ENCODE results near the gene KBTBD12.

KBTBD12 gene

GRCh38 chr3:127961963-127962362 lies 46.9 kb downstream of the KBTBD12 start:
- no peak for DNase-seq (ENCODE audit: low read depth)
- TF ChIP-seq CTCF (conservative IDR thresholded peaks at IDR 0.05; ENCODE audit: low read length), result no peak
- H3K4me3 ChIP-seq (ENCODE audit: low read length), result no peak overlapping the region

DNA sequence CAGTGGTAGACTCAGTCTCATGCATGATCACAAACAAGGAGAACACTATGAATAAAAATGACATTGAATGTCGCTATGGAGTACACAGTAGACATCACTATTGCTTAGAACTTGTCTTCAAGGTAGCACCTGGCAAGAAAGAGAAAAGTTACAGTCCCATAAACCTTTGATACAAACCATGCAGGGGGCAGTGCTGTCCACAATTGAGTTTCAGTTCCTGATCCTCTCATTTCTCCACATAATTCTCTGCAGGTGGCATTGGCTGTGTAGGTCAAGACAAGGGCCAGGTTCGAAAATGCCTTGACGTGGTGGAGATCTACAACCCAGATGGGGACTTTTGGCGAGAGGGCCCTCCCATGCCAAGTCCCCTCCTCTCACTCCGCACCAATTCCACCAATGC lies 47.9 kb downstream of the KBTBD12 start:
- DNase-seq (ENCODE audit: low read depth), result no peak
- no peak for TF ChIP-seq CTCF (conservative IDR thresholded peaks at IDR 0.05; ENCODE audit: low read length)
- H3K4me3 ChIP-seq (ENCODE audit: low read length), result no peak overlapping the region

- TF ChIP-seq CTCF (conservative IDR thresholded peaks at IDR 0.05; ENCODE audit: low read length), result no peak
- no peak for DNase-seq (ENCODE audit: low read depth)
- no peak overlapping the region for H3K4me3 ChIP-seq (ENCODE audit: low read length)
Observed at GRCh38 chr3:127964053-127964452, 49.0 kb downstream of the KBTBD12 start.

- DNase-seq (ENCODE audit: low read depth), result no peak
- TF ChIP-seq CTCF (conservative IDR thresholded peaks at IDR 0.05; ENCODE audit: low read length), result no peak
- no peak overlapping the region for H3K4me3 ChIP-seq (ENCODE audit: low read length)
Observed at GRCh38 chr3:127964816-127965215, 49.8 kb downstream of the KBTBD12 start.

- TF ChIP-seq CTCF (conservative IDR thresholded peaks at IDR 0.05; ENCODE audit: low read length), result no peak
- no peak for DNase-seq (ENCODE audit: low read depth)
- no peak overlapping the region for H3K4me3 ChIP-seq (ENCODE audit: low read length)
Observed at GRCh38 chr3:127967316-127967715, 52.3 kb downstream of the KBTBD12 start.

DNA sequence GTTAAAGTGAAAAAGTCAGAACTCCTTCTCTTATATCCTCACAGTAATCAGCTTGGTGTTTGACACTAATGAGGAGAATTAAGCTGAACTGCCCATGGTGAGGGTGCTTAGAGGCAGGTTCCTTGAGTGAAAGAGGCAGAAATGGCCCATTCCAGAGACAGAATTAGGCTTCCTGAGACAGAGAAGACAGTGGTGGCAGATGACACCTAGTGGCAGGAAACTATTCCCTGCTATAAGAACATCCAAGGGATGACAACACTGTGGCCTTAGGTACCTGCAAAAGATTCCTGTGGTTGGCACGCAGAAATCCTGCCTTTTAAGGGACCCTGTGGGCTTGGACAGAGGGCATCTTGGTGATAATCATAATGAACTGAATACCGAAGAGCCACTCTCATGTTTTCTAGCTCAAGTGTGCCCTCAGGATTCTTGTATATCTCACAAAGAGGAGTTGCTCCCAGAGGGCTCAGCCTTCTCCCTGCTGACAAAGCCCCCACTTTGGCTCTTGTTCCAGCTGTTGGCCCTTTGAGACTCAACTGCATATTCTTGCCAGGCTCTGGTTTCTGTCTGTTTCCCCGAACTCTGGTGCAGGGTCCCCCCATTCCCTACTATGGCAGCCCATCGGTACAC lies 56.0 kb downstream of the KBTBD12 start:
- DNase-seq (ENCODE audit: low read depth), result peak; percentile 63
- no peak overlapping the region for H3K4me3 ChIP-seq (ENCODE audit: low read length)
- peak; percentile 90 for TF ChIP-seq CTCF (conservative IDR thresholded peaks at IDR 0.05; ENCODE audit: low read length)

GRCh38 chr3:127974226-127974625 lies 59.2 kb downstream of the KBTBD12 start:
- H3K4me3 ChIP-seq (ENCODE audit: low read length), result no peak overlapping the region
- DNase-seq (ENCODE audit: low read depth), result no peak

More at GRCh38 chr3:127974226-127974625, 59.2 kb downstream of the KBTBD12 start:
- TF ChIP-seq CTCF (conservative IDR thresholded peaks at IDR 0.05; ENCODE audit: low read length), result no peak
